PC-3 (cell line): Measurements from ENCODE around the gene CACNA1S.

ENCODE experiments used
- EZH2 ChIP-seq: fragments of 300-600 bp; sonication (generic); IDR thresholded peaks from one replicate; pipeline ENCODE4 v1.6.1; 2017; ENCODE audit warnings: antibody characterized with exemption, mild to moderate bottlenecking, low read length; ENCODE audit not compliant: unreplicated experiment
- TF ChIP-seq, protein P1 (sequence below): fragments of 300-600 bp; sonication (generic); conservative IDR thresholded peaks from 2 replicates; pipeline ENCODE4 v1.5.1; 2017; ENCODE audit warnings: antibody characterized with exemption, low read depth, mild to moderate bottlenecking, low read length

DNA sequence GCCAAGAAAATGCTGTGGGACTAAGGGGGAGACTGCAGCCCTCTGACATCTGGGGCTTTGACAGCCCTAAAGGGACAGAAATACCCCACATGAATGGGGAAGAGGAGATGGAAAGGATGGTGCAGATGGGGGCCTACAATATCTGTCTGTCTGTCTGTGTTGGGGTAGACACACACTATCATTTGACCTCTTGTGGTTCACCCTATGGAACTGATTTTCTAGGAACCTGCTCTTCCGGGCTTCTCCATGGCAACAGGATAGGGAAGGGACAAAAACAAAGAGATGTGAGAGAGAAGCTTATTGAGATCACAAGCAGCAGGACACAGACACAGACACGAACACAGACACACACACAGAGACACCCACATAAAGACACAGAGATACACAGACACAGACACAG is 105.8 kb downstream of the CACNA1S start:
- TF ChIP-seq EZH2 = no peak
- TF ChIP-seq, protein P1, sequence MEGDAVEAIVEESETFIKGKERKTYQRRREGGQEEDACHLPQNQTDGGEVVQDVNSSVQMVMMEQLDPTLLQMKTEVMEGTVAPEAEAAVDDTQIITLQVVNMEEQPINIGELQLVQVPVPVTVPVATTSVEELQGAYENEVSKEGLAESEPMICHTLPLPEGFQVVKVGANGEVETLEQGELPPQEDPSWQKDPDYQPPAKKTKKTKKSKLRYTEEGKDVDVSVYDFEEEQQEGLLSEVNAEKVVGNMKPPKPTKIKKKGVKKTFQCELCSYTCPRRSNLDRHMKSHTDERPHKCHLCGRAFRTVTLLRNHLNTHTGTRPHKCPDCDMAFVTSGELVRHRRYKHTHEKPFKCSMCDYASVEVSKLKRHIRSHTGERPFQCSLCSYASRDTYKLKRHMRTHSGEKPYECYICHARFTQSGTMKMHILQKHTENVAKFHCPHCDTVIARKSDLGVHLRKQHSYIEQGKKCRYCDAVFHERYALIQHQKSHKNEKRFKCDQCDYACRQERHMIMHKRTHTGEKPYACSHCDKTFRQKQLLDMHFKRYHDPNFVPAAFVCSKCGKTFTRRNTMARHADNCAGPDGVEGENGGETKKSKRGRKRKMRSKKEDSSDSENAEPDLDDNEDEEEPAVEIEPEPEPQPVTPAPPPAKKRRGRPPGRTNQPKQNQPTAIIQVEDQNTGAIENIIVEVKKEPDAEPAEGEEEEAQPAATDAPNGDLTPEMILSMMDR = no peak
